Liver (tissue), 3 donors: ENCODE measurements around the gene MYO10.

ENCODE experiments used
- ATF3 ChIP-seq: IDR thresholded peaks from 2 replicates; pipeline ENCODE4 v1.6.1; 2016; ENCODE audit warnings: antibody characterized with exemption
- EGR1 ChIP-seq, 2 donors: IDR thresholded peaks; 2 replicates each; pipeline ENCODE4 v1.6.1; 2016 to 2018; ENCODE audit warnings: antibody characterized with exemption in 2 of 2, low read depth in 2 of 2
- FOXA1 ChIP-seq: IDR thresholded peaks from 2 replicates; pipeline ENCODE4 v1.6.1; 2016; ENCODE audit warnings: antibody characterized with exemption
- JUND ChIP-seq, 2 donors: IDR thresholded peaks; 2 replicates each; pipeline ENCODE4 v1.6.1; 2016; ENCODE audit warnings: antibody characterized with exemption in 2 of 2
- RAD21 ChIP-seq, 2 donors: IDR thresholded peaks; 2 replicates each; pipeline ENCODE4 v1.6.1; 2016; ENCODE audit warnings: antibody characterized with exemption in 2 of 2, mild to moderate bottlenecking in 2 of 2
- REST ChIP-seq: IDR thresholded peaks from 2 replicates; pipeline ENCODE4 v1.6.1; 2016; ENCODE audit warnings: antibody characterized with exemption, mild to moderate bottlenecking
- RXRA ChIP-seq, 2 donors: IDR thresholded peaks; 2 replicates each; pipeline ENCODE4 v1.6.1; 2017 to 2018; ENCODE audit warnings: antibody characterized with exemption in 2 of 2, mild to moderate bottlenecking in 1 of 2
- SP1 ChIP-seq: IDR thresholded peaks from 2 replicates; pipeline ENCODE4 v1.6.1; 2018; ENCODE audit warnings: antibody characterized with exemption, mild to moderate bottlenecking
- TAF1 ChIP-seq: conservative IDR thresholded peaks from 2 replicates; pipeline ENCODE4 v1.6.1; 2016; ENCODE audit warnings: antibody characterized with exemption, mild to moderate bottlenecking
- YY1 ChIP-seq: IDR thresholded peaks from 2 replicates; pipeline ENCODE4 v1.6.1; 2016; ENCODE audit warnings: antibody characterized with exemption, mild to moderate bottlenecking
- TF ChIP-seq, protein P1 (sequence below): fragments of 150-350 bp; IDR thresholded peaks from 2 replicates; pipeline ENCODE4 v1.5.1; 2017; ENCODE audit warnings: improper control_type of control experiment, low read depth, low read length; ENCODE audit not compliant: missing input control
- TF ChIP-seq, protein P2 (sequence below): IDR thresholded peaks from 2 replicates; pipeline ENCODE4 v1.6.1; 2016; ENCODE audit warnings: antibody characterized with exemption
- TF ChIP-seq, protein P3 (sequence below): IDR thresholded peaks from 2 replicates; pipeline ENCODE4 v1.6.1; 2016; ENCODE audit warnings: antibody characterized with exemption
- donor health status: healthy.
- donor health status: healthy.

DNA sequence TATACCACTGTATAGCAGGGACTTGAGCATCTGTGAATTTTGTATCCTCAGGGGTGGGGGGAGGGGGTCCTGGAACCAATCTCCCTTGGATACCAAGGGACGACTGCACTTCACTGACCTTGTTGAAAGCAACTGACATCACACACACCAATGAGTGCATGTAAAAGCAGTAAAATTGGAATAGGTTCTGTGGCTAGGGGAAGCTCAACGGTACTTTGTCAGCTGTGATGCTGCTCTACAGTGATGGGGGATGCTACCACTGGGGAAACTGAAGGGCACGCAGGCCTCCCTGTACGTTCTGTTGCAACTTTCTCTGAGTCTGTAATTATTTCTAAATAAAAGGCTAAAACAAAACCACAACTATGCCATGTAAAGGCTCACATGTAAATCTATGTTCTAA lies 272.2 kb downstream of the MYO10 start:
- TF ChIP-seq, protein P1, sequence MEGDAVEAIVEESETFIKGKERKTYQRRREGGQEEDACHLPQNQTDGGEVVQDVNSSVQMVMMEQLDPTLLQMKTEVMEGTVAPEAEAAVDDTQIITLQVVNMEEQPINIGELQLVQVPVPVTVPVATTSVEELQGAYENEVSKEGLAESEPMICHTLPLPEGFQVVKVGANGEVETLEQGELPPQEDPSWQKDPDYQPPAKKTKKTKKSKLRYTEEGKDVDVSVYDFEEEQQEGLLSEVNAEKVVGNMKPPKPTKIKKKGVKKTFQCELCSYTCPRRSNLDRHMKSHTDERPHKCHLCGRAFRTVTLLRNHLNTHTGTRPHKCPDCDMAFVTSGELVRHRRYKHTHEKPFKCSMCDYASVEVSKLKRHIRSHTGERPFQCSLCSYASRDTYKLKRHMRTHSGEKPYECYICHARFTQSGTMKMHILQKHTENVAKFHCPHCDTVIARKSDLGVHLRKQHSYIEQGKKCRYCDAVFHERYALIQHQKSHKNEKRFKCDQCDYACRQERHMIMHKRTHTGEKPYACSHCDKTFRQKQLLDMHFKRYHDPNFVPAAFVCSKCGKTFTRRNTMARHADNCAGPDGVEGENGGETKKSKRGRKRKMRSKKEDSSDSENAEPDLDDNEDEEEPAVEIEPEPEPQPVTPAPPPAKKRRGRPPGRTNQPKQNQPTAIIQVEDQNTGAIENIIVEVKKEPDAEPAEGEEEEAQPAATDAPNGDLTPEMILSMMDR = no peak
- TF ChIP-seq, protein P2, sequence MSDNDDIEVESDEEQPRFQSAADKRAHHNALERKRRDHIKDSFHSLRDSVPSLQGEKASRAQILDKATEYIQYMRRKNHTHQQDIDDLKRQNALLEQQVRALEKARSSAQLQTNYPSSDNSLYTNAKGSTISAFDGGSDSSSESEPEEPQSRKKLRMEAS = no peak
- TF ChIP-seq RAD21 (IDR thresholded peaks at IDR 0.05) = no peak
- TF ChIP-seq, protein P3, sequence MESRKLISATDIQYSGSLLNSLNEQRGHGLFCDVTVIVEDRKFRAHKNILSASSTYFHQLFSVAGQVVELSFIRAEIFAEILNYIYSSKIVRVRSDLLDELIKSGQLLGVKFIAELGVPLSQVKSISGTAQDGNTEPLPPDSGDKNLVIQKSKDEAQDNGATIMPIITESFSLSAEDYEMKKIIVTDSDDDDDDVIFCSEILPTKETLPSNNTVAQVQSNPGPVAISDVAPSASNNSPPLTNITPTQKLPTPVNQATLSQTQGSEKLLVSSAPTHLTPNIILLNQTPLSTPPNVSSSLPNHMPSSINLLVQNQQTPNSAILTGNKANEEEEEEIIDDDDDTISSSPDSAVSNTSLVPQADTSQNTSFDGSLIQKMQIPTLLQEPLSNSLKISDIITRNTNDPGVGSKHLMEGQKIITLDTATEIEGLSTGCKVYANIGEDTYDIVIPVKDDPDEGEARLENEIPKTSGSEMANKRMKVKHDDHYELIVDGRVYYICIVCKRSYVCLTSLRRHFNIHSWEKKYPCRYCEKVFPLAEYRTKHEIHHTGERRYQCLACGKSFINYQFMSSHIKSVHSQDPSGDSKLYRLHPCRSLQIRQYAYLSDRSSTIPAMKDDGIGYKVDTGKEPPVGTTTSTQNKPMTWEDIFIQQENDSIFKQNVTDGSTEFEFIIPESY = no peak
- no peak for TF ChIP-seq JUND (IDR thresholded peaks at IDR 0.05)
- no peak for TF ChIP-seq TAF1
- no peak for TF ChIP-seq EGR1 (IDR thresholded peaks at IDR 0.05; ENCODE audit: low read depth in 2 of 2)
- no peak for TF ChIP-seq YY1
- TF ChIP-seq FOXA1 = no peak
- TF ChIP-seq REST = no peak
- no peak for TF ChIP-seq SP1
- TF ChIP-seq ATF3 = no peak
- no peak for TF ChIP-seq RXRA (IDR thresholded peaks at IDR 0.05)
